SK-N-SH (cell line): ENCODE data around the gene MEF2D. TPM values are rescaled to one million over a fixed set of nuclear protein-coding genes. Genes with fewer than 3 reads are reported as not detected.

Source experiments
- CTCF ChIA-PET: fragments of 300-600, 350-600 bp; formaldehyde crosslinking; extraction: SDS; loops from one replicate; lab custom pipeline; 2021; lab: Yijun Ruan, JAX
- POLR2A ChIA-PET: fragments of 350-600 bp; sonication (Branson Sonifier 250); formaldehyde crosslinking; extraction: SDS; loops from one replicate; lab custom pipeline; 2020; ENCODE audit warnings: antibody characterized with exemption, inconsistent platforms; lab: Yijun Ruan, JAX
- DNase-seq: peaks from one replicate; pipeline ENCODE4 v3.0.0; 2012
- H2AFZ ChIP-seq: fragments of 200-600 bp; sonication (generic); 2 replicates; pipeline ENCODE4 v1.8.1; 2016; ENCODE audit warnings: antibody characterized with exemption, mild to moderate bottlenecking, low read depth
- H3F3A ChIP-seq: fragments of 200-600 bp; sonication (generic); replicated peaks from 2 replicates; pipeline ENCODE3; 2016; ENCODE audit warnings: antibody characterized with exemption, mild to moderate bottlenecking; ENCODE audit not compliant: insufficient read depth
- H3K27ac ChIP-seq, 2 experiments: fragments of 200-500 bp in 1 of 2; fragments of 200-600 bp in 1 of 2; sonication (Bioruptor generic) in 1 of 2; sonication (generic), shearing (Covaris generic) in 1 of 2; 2 replicates each; pipeline versions ENCODE4 v1.5.1 to v1.6.1; 2014 to 2016; ENCODE audit warnings: low read depth in 2 of 2, inconsistent platforms in 1 of 2, low read length in 1 of 2, mild to moderate bottlenecking in 1 of 2, mixed read lengths in 1 of 2
- H3K27me3 ChIP-seq: fragments of 200-600 bp; sonication (generic), shearing (Covaris generic); 2 replicates; pipeline ENCODE4 v1.6.1; 2016; ENCODE audit warnings: mixed run types; ENCODE audit not compliant: insufficient read depth
- H3K36me3 ChIP-seq, 2 experiments: fragments of 200-500 bp in 1 of 2; fragments of 200-600 bp in 1 of 2; sonication (Bioruptor generic) in 1 of 2; sonication (generic) in 1 of 2; replicated peaks in 1 of 2; 2 replicates each; pipeline versions ENCODE3 to v1.5.1; 2014 to 2016; ENCODE audit warnings: low read length in 1 of 2, mild to moderate bottlenecking in 1 of 2; ENCODE audit not compliant: insufficient read depth in 2 of 2, control insufficient read depth in 1 of 2
- H3K4me1 ChIP-seq, 2 experiments: fragments of 200-500 bp in 1 of 2; fragments of 200-600 bp in 1 of 2; sonication (Bioruptor generic) in 1 of 2; sonication (generic), shearing (Covaris generic) in 1 of 2; 2 replicates each; pipeline versions ENCODE4 v1.5.1 to v1.6.1; 2014 to 2016; ENCODE audit warnings: low read depth in 1 of 2, low read length in 1 of 2, mixed run types in 1 of 2; ENCODE audit not compliant: insufficient read depth in 2 of 2, control insufficient read depth in 1 of 2
- H3K4me2 ChIP-seq: fragments of 200-600 bp; sonication (generic), shearing (Covaris generic); 2 replicates; pipeline ENCODE4 v1.6.1; 2017; ENCODE audit warnings: mixed run types
- H3K4me3 ChIP-seq, 2 experiments: fragments of 200-500 bp in 1 of 2; fragments of 200-600 bp in 1 of 2; sonication (Bioruptor generic) in 1 of 2; sonication (generic), shearing (Covaris generic) in 1 of 2; 2 replicates each; pipeline versions ENCODE4 v1.5.1 to v1.8.1; 2014 to 2016; ENCODE audit warnings: low read depth in 2 of 2, inconsistent platforms in 1 of 2, low read length in 1 of 2, mild to moderate bottlenecking in 1 of 2, mixed read lengths in 1 of 2, moderate library complexity in 1 of 2
- H3K79me2 ChIP-seq: fragments of 200-600 bp; sonication (generic); 2 replicates; pipeline ENCODE4 v1.8.1; 2017; ENCODE audit warnings: mild to moderate bottlenecking; ENCODE audit not compliant: insufficient read depth
- H3K9ac ChIP-seq: fragments of 200-600 bp; sonication (generic); 2 replicates; pipeline ENCODE4 v1.6.1; 2017; ENCODE audit warnings: mixed run types
- H3K9me2 ChIP-seq: fragments of 200-600 bp; sonication (generic); 2 replicates; pipeline ENCODE4 v1.6.1; 2017; ENCODE audit warnings: mixed run types
- H3K9me3 ChIP-seq: fragments of 200-600 bp; sonication (generic); 2 replicates; pipeline ENCODE4 v1.6.1; 2017; ENCODE audit warnings: mixed run types, mild to moderate bottlenecking, moderate library complexity
- H4K20me1 ChIP-seq: fragments of 200-600 bp; sonication (generic); 2 replicates; pipeline ENCODE4 v1.6.1; 2017; ENCODE audit warnings: mild to moderate bottlenecking, mixed run types; ENCODE audit not compliant: insufficient read depth
- FOSL2 ChIP-seq: IDR thresholded peaks from 2 replicates; pipeline ENCODE4 v1.4.0; 2012; ENCODE audit warnings: low read depth, mild to moderate bottlenecking, moderate library complexity, borderline replicate concordance
- FOXJ3 ChIP-seq: sonication (generic); formaldehyde crosslinking; IDR thresholded peaks from 2 replicates; pipeline ENCODE4 v1.5.1; 2020; ENCODE audit warnings: mild to moderate bottlenecking, missing genetic modification reagents
- FOXM1 ChIP-seq: IDR thresholded peaks from 2 replicates; pipeline ENCODE4 v1.4.0; 2012; ENCODE audit warnings: low read depth, mild to moderate bottlenecking
- GATA2 ChIP-seq: sonication (generic); formaldehyde crosslinking; IDR thresholded peaks from 2 replicates; pipeline ENCODE4 v1.5.0; 2020; ENCODE audit warnings: mild to moderate bottlenecking, missing genetic modification reagents
- JUND ChIP-seq: IDR thresholded peaks from 2 replicates; pipeline ENCODE4 v1.4.0; 2012
- MEF2A ChIP-seq: IDR thresholded peaks from 2 replicates; pipeline ENCODE4 v1.4.0; 2012; ENCODE audit warnings: low read depth, borderline replicate concordance
- MXI1 ChIP-seq: IDR thresholded peaks from 2 replicates; pipeline ENCODE4 v1.6.1; 2012; ENCODE audit warnings: mild to moderate bottlenecking, low read depth, low read length, improper control_type of control experiment
- NFIC ChIP-seq: IDR thresholded peaks from 2 replicates; pipeline ENCODE4 v1.4.0; 2012; ENCODE audit warnings: borderline replicate concordance
- RAD21 ChIP-seq: IDR thresholded peaks from 2 replicates; pipeline ENCODE4 v1.6.1; 2012; ENCODE audit warnings: mild to moderate bottlenecking, low read length
- RCOR1 ChIP-seq: fragments of 150-350 bp; IDR thresholded peaks from 2 replicates; pipeline ENCODE4 v1.6.1; 2017; ENCODE audit warnings: antibody characterized with exemption, low read length
- RXRA ChIP-seq: IDR thresholded peaks from 2 replicates; pipeline ENCODE4 v1.4.0; 2012; ENCODE audit warnings: low read depth, mild to moderate bottlenecking, borderline replicate concordance
- SIN3A ChIP-seq: IDR thresholded peaks from 2 replicates; pipeline ENCODE4 v1.6.1; 2012; ENCODE audit warnings: low read depth, mild to moderate bottlenecking, low read length, moderate library complexity, borderline replicate concordance
- SMC3 ChIP-seq: IDR thresholded peaks from 2 replicates; pipeline ENCODE4 v1.6.1; 2012; ENCODE audit warnings: low read depth, low read length, improper control_type of control experiment
- TEAD4 ChIP-seq: IDR thresholded peaks from 2 replicates; pipeline ENCODE4 v1.4.0; 2012; ENCODE audit warnings: mild to moderate bottlenecking, borderline replicate concordance; ENCODE audit not compliant: insufficient read depth
- YY1 ChIP-seq: IDR thresholded peaks from 2 replicates; pipeline ENCODE4 v1.4.0; 2012; ENCODE audit warnings: low read depth, mild to moderate bottlenecking
- ZBTB33 ChIP-seq: IDR thresholded peaks from 2 replicates; pipeline ENCODE4 v1.4.0; 2012; ENCODE audit warnings: low read depth, borderline replicate concordance
- WGBS: methylation state at CpG from one replicate; pipeline ENCODE4 v1.1.6; 2017; ENCODE audit warnings: low lambda C conversion rate; 5-methylcytosine and 5-hydroxymethylcytosine counted together
- polyA plus RNA-seq, 3 experiments: library from polyadenylated mRNA; depleted of rRNA; stranded (reverse); fragments of >200 nt; gene quantifications; 2 replicates each; pipeline ENCODE4 v1.2.3, GENCODE V29; 2012
- TF ChIP-seq, protein P1 (sequence below): IDR thresholded peaks from 2 replicates; pipeline ENCODE4 v1.6.1; 2012; ENCODE audit warnings: mild to moderate bottlenecking, low read depth, low read length, moderate library complexity
- TF ChIP-seq, protein P2 (sequence below): fragments of 200-600 bp; sonication (generic); IDR thresholded peaks from 2 replicates; pipeline ENCODE4 v1.6.1; 2017; ENCODE audit warnings: antibody characterized with exemption, mild to moderate bottlenecking, moderate library complexity

MEF2D gene
- polyA plus RNA-seq, 1 of the 3 experiments (the other 2 are of a cell fraction): 14.3 TPM

DNA sequence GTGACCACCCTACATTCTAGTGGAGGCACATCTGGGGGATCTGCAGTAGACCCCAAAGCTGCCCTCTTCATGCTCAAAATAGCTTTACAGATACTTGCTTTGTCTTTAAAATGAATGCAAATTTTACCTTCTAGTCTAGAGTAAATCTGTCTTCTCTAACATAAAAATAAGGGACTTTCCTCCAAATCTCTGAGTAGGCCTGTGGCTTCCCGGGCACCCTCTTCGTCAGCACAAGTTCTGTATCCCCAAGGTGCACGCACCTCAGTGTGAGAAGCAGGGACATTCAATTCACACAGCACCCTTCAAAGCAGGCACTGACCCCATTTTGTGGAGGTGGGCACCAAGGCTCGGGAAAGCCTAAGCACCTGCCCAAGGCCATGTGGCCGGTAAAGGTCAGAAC is 19.0 kb downstream of the MEF2D start (continued):
- TF ChIP-seq, protein P1, sequence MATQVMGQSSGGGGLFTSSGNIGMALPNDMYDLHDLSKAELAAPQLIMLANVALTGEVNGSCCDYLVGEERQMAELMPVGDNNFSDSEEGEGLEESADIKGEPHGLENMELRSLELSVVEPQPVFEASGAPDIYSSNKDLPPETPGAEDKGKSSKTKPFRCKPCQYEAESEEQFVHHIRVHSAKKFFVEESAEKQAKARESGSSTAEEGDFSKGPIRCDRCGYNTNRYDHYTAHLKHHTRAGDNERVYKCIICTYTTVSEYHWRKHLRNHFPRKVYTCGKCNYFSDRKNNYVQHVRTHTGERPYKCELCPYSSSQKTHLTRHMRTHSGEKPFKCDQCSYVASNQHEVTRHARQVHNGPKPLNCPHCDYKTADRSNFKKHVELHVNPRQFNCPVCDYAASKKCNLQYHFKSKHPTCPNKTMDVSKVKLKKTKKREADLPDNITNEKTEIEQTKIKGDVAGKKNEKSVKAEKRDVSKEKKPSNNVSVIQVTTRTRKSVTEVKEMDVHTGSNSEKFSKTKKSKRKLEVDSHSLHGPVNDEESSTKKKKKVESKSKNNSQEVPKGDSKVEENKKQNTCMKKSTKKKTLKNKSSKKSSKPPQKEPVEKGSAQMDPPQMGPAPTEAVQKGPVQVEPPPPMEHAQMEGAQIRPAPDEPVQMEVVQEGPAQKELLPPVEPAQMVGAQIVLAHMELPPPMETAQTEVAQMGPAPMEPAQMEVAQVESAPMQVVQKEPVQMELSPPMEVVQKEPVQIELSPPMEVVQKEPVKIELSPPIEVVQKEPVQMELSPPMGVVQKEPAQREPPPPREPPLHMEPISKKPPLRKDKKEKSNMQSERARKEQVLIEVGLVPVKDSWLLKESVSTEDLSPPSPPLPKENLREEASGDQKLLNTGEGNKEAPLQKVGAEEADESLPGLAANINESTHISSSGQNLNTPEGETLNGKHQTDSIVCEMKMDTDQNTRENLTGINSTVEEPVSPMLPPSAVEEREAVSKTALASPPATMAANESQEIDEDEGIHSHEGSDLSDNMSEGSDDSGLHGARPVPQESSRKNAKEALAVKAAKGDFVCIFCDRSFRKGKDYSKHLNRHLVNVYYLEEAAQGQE: no peak

DNA sequence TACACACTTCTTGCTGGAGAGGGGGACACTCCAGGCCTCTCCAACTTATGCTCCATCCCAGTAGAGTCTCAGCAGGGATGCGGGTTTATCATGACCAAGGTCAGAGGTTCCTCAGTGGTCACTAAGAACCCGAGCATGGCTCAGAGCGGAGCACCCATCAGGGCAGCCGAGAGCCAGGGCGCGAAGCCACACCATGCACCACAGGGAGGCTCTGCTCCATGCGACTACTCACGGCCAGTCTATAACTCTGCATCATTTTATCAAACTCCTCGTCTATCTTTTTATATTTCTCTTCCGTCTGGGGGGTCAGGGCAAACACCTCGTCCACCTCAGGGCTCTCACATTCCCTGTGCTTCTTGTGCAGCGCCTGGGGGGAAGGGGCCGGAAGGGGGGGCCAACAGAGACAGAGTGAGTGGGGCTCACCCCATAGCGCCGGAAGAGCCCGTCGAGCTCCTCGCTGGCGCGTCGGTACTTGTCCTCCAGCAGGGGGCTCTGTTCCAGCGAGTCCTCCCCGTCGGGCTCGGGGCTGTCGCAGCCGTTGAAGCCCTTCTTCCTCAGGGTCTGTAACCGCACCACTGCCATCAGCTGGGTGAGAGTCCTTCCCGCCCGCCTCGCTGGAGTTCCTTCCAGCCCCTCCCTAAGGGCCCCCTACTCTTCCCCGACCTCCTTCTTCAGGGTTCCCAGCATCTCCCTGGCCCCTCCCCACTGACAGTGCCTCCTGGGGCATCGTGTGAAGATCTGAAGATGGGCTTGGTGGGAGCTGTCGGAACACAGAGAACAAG is 20.0 kb downstream of the MEF2D start:
- H3K36me3 ChIP-seq: peaks cover 28 to 74% of the 10 kb centered on the region in 2 experiments
- H3K79me2 ChIP-seq: peaks cover 48% of the 10 kb centered on the region
- peak overlapping the region in 1 of 2 experiments; percentile 35; a peak in 1 of 4 replicates for H3K4me3 ChIP-seq
- DNase-seq: peak; percentile 84
- peaks cover 0 to 5% of the 10 kb centered on the region in 2 experiments; a peak in 1 of 4 replicates for H3K4me1 ChIP-seq
- no peaks in the 10 kb centered on the region for H3K9me2 ChIP-seq
- no peak overlapping the region for H3K4me2 ChIP-seq
- TF ChIP-seq FOXM1 (no peak), SMC3 (peak; percentile 53), RAD21 (peak; percentile 52)
- TF ChIP-seq, protein P2, sequence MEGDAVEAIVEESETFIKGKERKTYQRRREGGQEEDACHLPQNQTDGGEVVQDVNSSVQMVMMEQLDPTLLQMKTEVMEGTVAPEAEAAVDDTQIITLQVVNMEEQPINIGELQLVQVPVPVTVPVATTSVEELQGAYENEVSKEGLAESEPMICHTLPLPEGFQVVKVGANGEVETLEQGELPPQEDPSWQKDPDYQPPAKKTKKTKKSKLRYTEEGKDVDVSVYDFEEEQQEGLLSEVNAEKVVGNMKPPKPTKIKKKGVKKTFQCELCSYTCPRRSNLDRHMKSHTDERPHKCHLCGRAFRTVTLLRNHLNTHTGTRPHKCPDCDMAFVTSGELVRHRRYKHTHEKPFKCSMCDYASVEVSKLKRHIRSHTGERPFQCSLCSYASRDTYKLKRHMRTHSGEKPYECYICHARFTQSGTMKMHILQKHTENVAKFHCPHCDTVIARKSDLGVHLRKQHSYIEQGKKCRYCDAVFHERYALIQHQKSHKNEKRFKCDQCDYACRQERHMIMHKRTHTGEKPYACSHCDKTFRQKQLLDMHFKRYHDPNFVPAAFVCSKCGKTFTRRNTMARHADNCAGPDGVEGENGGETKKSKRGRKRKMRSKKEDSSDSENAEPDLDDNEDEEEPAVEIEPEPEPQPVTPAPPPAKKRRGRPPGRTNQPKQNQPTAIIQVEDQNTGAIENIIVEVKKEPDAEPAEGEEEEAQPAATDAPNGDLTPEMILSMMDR: peak; percentile 70
- peaks cover 4% of the 10 kb centered on the region for H3F3A ChIP-seq
- no peaks in the 10 kb centered on the region for H3K27me3 ChIP-seq
- ChIA-PET POLR2A (no interaction called here), CTCF (interaction anchor here (0.6 to 3.9 kb wide), 42 partner anchors 11 to 849 kb away, joined by 3 to 50 read pairs (median 4); partner anchors contain the start of genes MEF2D and NAXE)
- H2AFZ ChIP-seq: no peak overlapping the region
- no peak overlapping the region for H3K9ac ChIP-seq
- no peak overlapping the region for H3K27ac ChIP-seq
- no peaks in the 10 kb centered on the region for H3K9me3 ChIP-seq
- H4K20me1 ChIP-seq: peaks cover 73% of the 10 kb centered on the region
- WGBS: 68% methylated on average over 34 of the region's 34 CpGs

DNA sequence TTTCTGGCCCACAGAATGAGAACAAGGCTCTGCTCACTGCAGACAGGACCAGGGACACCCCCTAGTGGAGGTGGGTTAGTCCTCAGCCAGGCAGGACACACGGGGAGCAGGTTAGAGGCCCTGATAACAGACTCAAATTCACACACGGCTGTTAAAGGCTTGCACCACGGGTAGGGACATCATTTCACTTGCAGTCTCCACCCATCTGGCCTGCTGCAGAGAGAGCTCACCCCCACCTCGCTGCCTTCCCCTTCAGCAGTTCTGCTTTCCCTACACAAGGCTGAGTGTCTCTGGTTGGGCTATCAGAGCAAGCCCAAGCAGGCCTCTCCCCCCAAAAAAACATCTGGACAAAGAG is 20.6 kb downstream of the MEF2D start:
- Histone ChIP-seq H3F3A (peaks cover 4% of the 10 kb centered on the region), H2AFZ (no peak overlapping the region), H3K9me2 (no peaks in the 10 kb centered on the region), H3K4me2 (no peak overlapping the region), H3K4me1 (peaks cover 0 to 5% of the 10 kb centered on the region in 2 experiments; a peak in 1 of 4 replicates), H3K4me3 (no peak overlapping the region), H4K20me1 (peaks cover 67% of the 10 kb centered on the region), H3K9me3 (no peaks in the 10 kb centered on the region), H3K27me3 (no peaks in the 10 kb centered on the region), H3K27ac (no peak overlapping the region), H3K9ac (no peak overlapping the region), H3K79me2 (peaks cover 42% of the 10 kb centered on the region)
- DNase-seq: no peak
- ChIA-PET CTCF (interaction anchor here (0.6 to 3.9 kb wide), 36 partner anchors 10 to 350 kb away, joined by 3 to 50 read pairs (median 4); partner anchors contain the start of genes MEF2D and NAXE), POLR2A (no interaction called here)
- 86% methylated on average over 1 of the region's 4 CpGs for WGBS
- TF ChIP-seq SIN3A (no peak), MEF2A (no peak), FOXM1 (no peak), RXRA (no peak), ZBTB33 (no peak), MXI1 (no peak), GATA2 (no peak), YY1 (no peak), JUND (no peak), NFIC (no peak), FOSL2 (no peak), RCOR1 (no peak), TEAD4 (no peak), FOXJ3 (CRISPR knock-in tag) (no peak)
- TF ChIP-seq, all 33 proteins: peak for 0
- H3K36me3 ChIP-seq: peaks cover 31 to 80% of the 10 kb centered on the region in 2 experiments
